Tibial artery (tissue), 4 donors: ENCODE results near the gene TENM3.

Source experiments
- DNase-seq, 2 donors: peaks; one replicate each; pipeline ENCODE4 v3.0.0-alpha.2; 2019
- H3K27ac ChIP-seq, 2 donors: fragments of 200-600 bp; sonication (generic) in 1 of 2; 1 replicate in 1 of 2; 2 replicates in 1 of 2; pipeline ENCODE4 v1.5.1; 2018 to 2019; ENCODE audit warnings: mild to moderate bottlenecking in 1 of 2
- H3K27me3 ChIP-seq, 2 donors: fragments of 200-600 bp; sonication (generic) in 1 of 2; one replicate each; pipeline versions ENCODE4 v1.5.1 to v1.6.0; 2016 to 2019
- H3K36me3 ChIP-seq, 3 donors: fragments of 200-600 bp; sonication (generic) in 2 of 3; one replicate each; pipeline ENCODE4 v1.5.1; 2016 to 2019; ENCODE audit warnings: mild to moderate bottlenecking in 2 of 3
- H3K4me1 ChIP-seq, 4 donors: fragments of 200-600 bp; sonication (generic) in 2 of 4; 1 replicate in 3 of 4; 2 replicates in 1 of 4; pipeline ENCODE4 v1.5.1; 2016 to 2019
- H3K4me3 ChIP-seq, 2 donors: fragments of 200-600 bp; sonication (generic) in 1 of 2; 1 replicate in 1 of 2; 2 replicates in 1 of 2; pipeline ENCODE4 v1.5.1; 2018 to 2019; ENCODE audit warnings: mild to moderate bottlenecking in 2 of 2
- H3K9me3 ChIP-seq, 3 donors: fragments of 200-600 bp; sonication (generic) in 1 of 3; one replicate each; pipeline ENCODE4 v1.5.1; 2016 to 2019
- intact Hi-C: fragments of 100-400 bp; cut with DNase I; formaldehyde crosslinking; loops from one replicate; pipeline ENCODE4 v1.15.0; 2023; ENCODE audit warnings: low total_unique reads
- TF ChIP-seq, protein P1 (sequence below), 2 experiments: fragments of 200-600 bp in 1 of 2; fragments of 450-650 bp in 1 of 2; IDR thresholded peaks; one replicate each; pipeline ENCODE4 v1.5.1; 2017 to 2019; ENCODE audit warnings: antibody characterized with exemption in 2 of 2, mild to moderate bottlenecking in 1 of 2, moderate library complexity in 1 of 2

TENM3 gene

DNA sequence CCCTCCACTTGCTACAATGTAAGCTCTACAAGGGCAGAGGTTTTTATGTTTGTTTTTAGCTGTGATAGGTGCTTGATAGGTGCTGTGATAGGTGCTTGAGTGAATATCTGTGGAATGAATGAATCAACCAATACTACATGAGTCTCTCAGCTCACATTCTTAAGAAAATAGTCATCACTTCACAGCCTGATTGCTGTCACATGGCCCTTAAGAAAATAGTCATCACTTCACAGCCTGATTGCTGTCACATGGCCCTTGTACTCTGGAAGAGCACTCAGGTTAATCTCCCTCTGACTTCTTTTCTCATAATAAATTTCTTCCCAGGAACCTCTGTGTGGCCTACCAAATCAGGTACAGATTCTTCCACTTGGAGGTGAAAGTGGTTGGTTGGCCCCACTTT lies 335.2 kb downstream of the TENM3 start:
- intact Hi-C loops: no loop called here
- H3K4me3 ChIP-seq: no peak overlapping the region
- TF ChIP-seq, protein P1, sequence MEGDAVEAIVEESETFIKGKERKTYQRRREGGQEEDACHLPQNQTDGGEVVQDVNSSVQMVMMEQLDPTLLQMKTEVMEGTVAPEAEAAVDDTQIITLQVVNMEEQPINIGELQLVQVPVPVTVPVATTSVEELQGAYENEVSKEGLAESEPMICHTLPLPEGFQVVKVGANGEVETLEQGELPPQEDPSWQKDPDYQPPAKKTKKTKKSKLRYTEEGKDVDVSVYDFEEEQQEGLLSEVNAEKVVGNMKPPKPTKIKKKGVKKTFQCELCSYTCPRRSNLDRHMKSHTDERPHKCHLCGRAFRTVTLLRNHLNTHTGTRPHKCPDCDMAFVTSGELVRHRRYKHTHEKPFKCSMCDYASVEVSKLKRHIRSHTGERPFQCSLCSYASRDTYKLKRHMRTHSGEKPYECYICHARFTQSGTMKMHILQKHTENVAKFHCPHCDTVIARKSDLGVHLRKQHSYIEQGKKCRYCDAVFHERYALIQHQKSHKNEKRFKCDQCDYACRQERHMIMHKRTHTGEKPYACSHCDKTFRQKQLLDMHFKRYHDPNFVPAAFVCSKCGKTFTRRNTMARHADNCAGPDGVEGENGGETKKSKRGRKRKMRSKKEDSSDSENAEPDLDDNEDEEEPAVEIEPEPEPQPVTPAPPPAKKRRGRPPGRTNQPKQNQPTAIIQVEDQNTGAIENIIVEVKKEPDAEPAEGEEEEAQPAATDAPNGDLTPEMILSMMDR (IDR thresholded peaks at IDR 0.05): no peak

DNA sequence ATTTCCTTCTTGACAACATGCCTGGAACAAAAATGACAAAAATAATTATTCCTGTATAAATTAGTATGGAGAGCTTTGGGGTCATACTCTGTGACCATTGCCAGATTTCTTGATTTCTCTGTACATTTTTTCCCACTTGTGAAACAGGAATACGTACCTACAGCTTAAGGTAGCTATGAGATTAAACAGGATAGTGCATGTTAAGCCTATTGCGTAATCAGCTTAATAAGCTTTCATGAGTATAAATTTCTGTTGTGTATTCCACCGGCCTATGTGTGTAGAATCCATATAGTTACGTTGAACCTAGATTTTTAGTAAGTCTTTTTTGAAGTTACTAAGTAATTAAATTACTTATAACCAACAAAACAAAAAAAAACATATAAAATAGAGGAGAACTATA lies 339.0 kb downstream of the TENM3 start:
- no peak for DNase-seq
- H3K36me3 ChIP-seq: no peaks in the 10 kb centered on the region
- no peak overlapping the region for H3K27ac ChIP-seq
- no peak overlapping the region for H3K4me3 ChIP-seq
- no peaks in the 10 kb centered on the region for H3K4me1 ChIP-seq
- TF ChIP-seq, protein P1 (IDR thresholded peaks at IDR 0.05): no peak
- peaks cover 0 to 1% of the 10 kb centered on the region in 2 donors for H3K27me3 ChIP-seq
- intact Hi-C loops: no loop called here
- no peaks in the 10 kb centered on the region for H3K9me3 ChIP-seq

More for the DNA sequence above, 335.2 kb downstream of the TENM3 start:
- H3K4me1 ChIP-seq: no peaks in the 10 kb centered on the region
- H3K27ac ChIP-seq: no peak overlapping the region
- no peaks in the 10 kb centered on the region for H3K36me3 ChIP-seq
- H3K27me3 ChIP-seq: peaks cover 0 to 4% of the 10 kb centered on the region in 2 donors
- no peak for DNase-seq
- no peaks in the 10 kb centered on the region for H3K9me3 ChIP-seq

DNA sequence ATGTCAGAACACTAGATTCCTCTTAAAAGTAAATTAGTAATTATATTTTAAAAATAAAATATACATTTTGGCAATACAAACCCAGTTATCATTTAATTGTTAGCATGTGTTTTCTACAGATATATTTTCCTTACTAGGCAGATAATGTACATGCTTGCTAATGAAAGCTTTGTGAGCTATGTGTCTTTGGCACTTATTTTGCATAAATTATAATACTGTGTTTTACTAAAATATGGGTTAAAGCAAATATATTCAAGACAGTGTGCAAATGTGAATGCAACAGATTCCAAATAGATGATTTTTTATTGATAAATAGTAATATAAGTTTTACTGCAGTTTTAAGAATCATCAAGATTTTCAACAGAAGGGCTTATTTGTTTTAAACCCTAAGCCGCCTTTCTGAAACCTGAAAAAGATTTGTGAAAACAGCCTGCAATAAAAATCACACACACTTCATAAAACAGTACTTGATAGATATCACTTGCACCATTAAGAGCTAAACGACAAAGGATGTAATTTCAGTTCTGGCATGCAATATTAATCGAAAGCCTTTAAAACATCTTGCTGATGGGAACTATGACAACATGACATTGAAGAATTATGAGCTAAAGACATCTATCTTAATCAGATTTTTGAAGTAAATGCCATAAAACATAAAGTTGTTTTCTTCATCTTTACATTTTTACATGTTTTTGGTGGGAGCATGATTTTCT lies 340.7 kb downstream of the TENM3 start:
- TF ChIP-seq, protein P1 (IDR thresholded peaks at IDR 0.05): no peak
- Histone ChIP-seq H3K4me1 (no peaks in the 10 kb centered on the region), H3K27ac (no peak overlapping the region), H3K4me3 (no peak overlapping the region), H3K36me3 (no peaks in the 10 kb centered on the region), H3K27me3 (no peaks in the 10 kb centered on the region), H3K9me3 (peaks cover 0 to 5% (median 0%) of the 10 kb centered on the region in 3 donors)
- intact Hi-C loops: no loop called here
- DNase-seq: no peak

DNA sequence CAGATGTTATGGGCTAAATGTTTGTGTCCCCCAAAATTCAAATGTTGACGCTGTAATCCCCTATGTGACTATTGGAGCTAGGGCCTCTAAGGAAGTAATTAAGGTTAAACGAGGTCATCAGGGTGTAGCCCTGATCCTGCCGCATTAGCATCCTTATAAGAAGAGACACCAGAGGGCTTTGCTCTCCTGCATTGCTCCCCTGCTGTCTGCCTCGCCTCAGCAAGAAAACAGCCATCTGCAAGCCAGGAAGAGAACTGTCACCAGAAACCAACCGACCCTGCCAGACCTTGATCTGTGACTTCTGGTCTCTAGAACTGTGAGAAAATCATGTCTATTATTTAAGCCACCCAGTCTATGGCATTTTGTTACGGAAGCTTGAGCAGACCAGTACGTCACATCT lies 342.1 kb downstream of the TENM3 start:
- no peak for DNase-seq
- no peaks in the 10 kb centered on the region for H3K4me1 ChIP-seq
- TF ChIP-seq, protein P1 (IDR thresholded peaks at IDR 0.05): no peak
- no peaks in the 10 kb centered on the region for H3K36me3 ChIP-seq
- H3K27me3 ChIP-seq: no peaks in the 10 kb centered on the region
- H3K9me3 ChIP-seq: peaks cover 0 to 16% (median 0%) of the 10 kb centered on the region in 3 donors
- no peak overlapping the region for H3K27ac ChIP-seq
- intact Hi-C loops: no loop called here
- H3K4me3 ChIP-seq: no peak overlapping the region

DNA sequence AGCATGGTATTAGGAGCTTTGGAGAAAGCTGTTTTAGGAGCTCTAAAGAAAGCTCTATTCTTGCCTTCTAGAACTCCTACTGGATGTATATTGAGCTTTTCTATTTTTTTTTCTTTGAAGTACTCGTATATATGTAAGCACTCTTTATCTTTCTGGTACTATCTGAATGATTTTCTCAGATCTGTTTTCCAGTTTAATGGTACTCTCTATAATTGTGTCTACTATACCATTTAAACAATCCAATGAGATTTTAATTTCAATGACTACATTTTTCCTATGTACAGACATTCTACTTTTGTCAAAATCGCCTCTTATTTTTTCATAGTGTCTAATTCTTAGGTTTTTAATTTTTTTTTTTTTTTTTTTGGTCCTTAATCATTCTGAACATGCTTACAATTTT lies 345.9 kb downstream of the TENM3 start:
- Histone ChIP-seq H3K9me3 (peaks cover 0 to 16% (median 0%) of the 10 kb centered on the region in 3 donors), H3K4me3 (no peak overlapping the region), H3K27me3 (no peaks in the 10 kb centered on the region), H3K36me3 (no peaks in the 10 kb centered on the region), H3K4me1 (no peaks in the 10 kb centered on the region), H3K27ac (no peak overlapping the region)
- intact Hi-C loops: no loop called here
- DNase-seq: no peak
- TF ChIP-seq, protein P1 (IDR thresholded peaks at IDR 0.05): no peak
